Smooth muscle cell (in vitro differentiated cells): ENCODE results near the gene NUP35. TPM values are rescaled to one million over a fixed set of nuclear protein-coding genes. Genes with fewer than 3 reads are reported as not detected.

Source experiments
- DNase-seq: peaks from one replicate; lab custom pipeline; 2025; ENCODE audit not compliant: unreplicated experiment; lab: John Stamatoyannopoulos, UW
- H2AFZ ChIP-seq: fragments of 200-600 bp; sonication (generic); 2 replicates; pipeline ENCODE4 v1.6.0; 2016; ENCODE audit warnings: antibody characterized with exemption, low read depth, mild to moderate bottlenecking
- H3F3A ChIP-seq: fragments of 200-600 bp; sonication (generic); 2 replicates; pipeline ENCODE4 v1.6.0; 2017; ENCODE audit warnings: antibody characterized with exemption, low read depth
- H3K27ac ChIP-seq: fragments of 200-600 bp; sonication (generic); 2 replicates; pipeline ENCODE4 v1.5.1; 2016; ENCODE audit warnings: low read depth, mild to moderate bottlenecking
- H3K27me3 ChIP-seq: fragments of 200-600 bp; sonication (generic); 2 replicates; pipeline ENCODE4 v1.6.1; 2016; ENCODE audit warnings: low read depth, mild to moderate bottlenecking
- H3K36me3 ChIP-seq: fragments of 200-600 bp; sonication (generic); 2 replicates; pipeline ENCODE4 v1.5.1; 2016; ENCODE audit warnings: low read depth
- H3K4me1 ChIP-seq: fragments of 200-600 bp; sonication (generic); 2 replicates; pipeline ENCODE4 v1.5.1; 2016; ENCODE audit warnings: low read depth
- H3K4me2 ChIP-seq: fragments of 200-600 bp; sonication (generic); 2 replicates; pipeline ENCODE4 v1.6.0; 2016; ENCODE audit warnings: mild to moderate bottlenecking
- H3K4me3 ChIP-seq: fragments of 200-600 bp; sonication (generic); 2 replicates; pipeline ENCODE4 v1.5.1; 2016; ENCODE audit warnings: mild to moderate bottlenecking
- H3K79me2 ChIP-seq: fragments of 200-600 bp; sonication (generic); 2 replicates; pipeline ENCODE4 v1.6.0; 2016; ENCODE audit warnings: low read depth, mild to moderate bottlenecking
- H3K9ac ChIP-seq: fragments of 200-600 bp; sonication (generic); 2 replicates; pipeline ENCODE4 v1.6.0; 2016; ENCODE audit warnings: low read depth
- H3K9me3 ChIP-seq: fragments of 200-600 bp; sonication (generic); replicated peaks from 2 replicates; pipeline ENCODE4 v1.5.1; 2016; ENCODE audit warnings: low read depth
- H4K20me1 ChIP-seq: fragments of 200-600 bp; sonication (generic); 2 replicates; pipeline ENCODE4 v1.6.0; 2016; ENCODE audit warnings: low read depth
- WGBS: methylation state at CpG from one replicate; pipeline ENCODE4 v1.1.7; 2016; ENCODE audit warnings: low lambda C conversion rate; 5-methylcytosine and 5-hydroxymethylcytosine counted together
- polyA plus RNA-seq: library from polyadenylated mRNA; unstranded; fragments of >200 nt; fragmentation: Nextera tagmentation; extraction: Ambion mirVana; gene quantifications from 2 replicates; pipeline ENCODE4 v1.2.1, GENCODE V29; 2016
- total RNA-seq: library from RNA; depleted of rRNA; stranded (reverse); fragments of >200 nt; gene quantifications from 2 replicates; pipeline ENCODE4 v1.2.3, GENCODE V29; 2014
- TF ChIP-seq, protein P1 (sequence below): fragments of 200-600 bp; sonication (generic); IDR thresholded peaks from 2 replicates; pipeline ENCODE4 v1.5.1; 2017; ENCODE audit warnings: borderline replicate concordance, mild to moderate bottlenecking, antibody characterized with exemption; ENCODE audit not compliant: insufficient read depth, poor library complexity, severe bottlenecking

The NUP35 gene
- total and polyA plus RNA-seq, 2 experiments from 2014 or later = 3.5 to 14.1 TPM

DNA sequence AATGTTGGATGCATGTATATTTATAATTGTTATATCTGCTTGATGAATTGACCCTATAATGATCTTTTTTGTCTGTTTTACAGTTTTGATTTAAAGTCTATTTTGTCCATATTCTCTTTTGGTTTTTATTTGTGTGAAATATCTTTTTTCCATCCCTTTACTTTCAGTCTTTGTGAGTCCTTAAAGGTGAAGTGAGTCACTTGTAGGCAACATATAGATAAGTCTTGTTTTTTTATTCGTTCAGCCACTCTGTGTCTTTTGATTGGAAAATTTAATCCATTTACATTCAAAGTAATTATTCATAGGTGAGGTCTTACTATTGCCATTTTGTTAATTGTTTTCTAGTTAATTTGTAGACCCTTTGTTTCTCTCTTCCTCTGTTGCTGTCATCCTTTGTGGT is 62.5 kb downstream of the NUP35 start:
- Histone ChIP-seq H3F3A (no peaks in the 10 kb centered on the region), H3K27ac (no peak overlapping the region), H3K4me2 (no peak overlapping the region), H2AFZ (no peak overlapping the region), H3K27me3 (no peaks in the 10 kb centered on the region), H3K79me2 (no peaks in the 10 kb centered on the region), H3K9me3 (peaks cover 6% of the 10 kb centered on the region), H3K9ac (no peak overlapping the region), H3K4me1 (no peaks in the 10 kb centered on the region), H3K36me3 (peaks cover 18% of the 10 kb centered on the region), H3K4me3 (no peak overlapping the region), H4K20me1 (no peaks in the 10 kb centered on the region)
- WGBS = 88% methylated on average over 1 of the region's 1 CpG
- TF ChIP-seq, protein P1, sequence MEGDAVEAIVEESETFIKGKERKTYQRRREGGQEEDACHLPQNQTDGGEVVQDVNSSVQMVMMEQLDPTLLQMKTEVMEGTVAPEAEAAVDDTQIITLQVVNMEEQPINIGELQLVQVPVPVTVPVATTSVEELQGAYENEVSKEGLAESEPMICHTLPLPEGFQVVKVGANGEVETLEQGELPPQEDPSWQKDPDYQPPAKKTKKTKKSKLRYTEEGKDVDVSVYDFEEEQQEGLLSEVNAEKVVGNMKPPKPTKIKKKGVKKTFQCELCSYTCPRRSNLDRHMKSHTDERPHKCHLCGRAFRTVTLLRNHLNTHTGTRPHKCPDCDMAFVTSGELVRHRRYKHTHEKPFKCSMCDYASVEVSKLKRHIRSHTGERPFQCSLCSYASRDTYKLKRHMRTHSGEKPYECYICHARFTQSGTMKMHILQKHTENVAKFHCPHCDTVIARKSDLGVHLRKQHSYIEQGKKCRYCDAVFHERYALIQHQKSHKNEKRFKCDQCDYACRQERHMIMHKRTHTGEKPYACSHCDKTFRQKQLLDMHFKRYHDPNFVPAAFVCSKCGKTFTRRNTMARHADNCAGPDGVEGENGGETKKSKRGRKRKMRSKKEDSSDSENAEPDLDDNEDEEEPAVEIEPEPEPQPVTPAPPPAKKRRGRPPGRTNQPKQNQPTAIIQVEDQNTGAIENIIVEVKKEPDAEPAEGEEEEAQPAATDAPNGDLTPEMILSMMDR = no peak
- no peak for DNase-seq

DNA sequence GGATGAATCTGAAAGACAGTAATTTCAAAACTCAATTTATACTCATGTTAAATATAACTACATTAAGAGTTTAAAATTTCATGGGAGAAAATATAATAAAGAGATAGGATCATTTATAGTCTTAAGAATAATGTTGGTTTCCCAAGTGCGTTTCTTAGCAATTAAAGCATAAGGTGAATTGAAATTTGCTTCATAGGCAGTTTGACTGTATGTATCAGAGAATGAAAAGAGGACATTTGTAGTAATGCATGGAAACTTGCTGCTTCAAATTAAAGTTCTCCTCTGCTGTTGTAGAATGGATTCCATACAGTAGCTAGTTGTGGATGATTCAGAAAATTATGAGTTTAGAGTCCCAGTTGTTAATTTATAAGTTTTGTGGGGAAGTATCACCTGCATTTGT is 68.1 kb downstream of the NUP35 start:
- 100% methylated on average over 1 of the region's 1 CpG for WGBS

DNA sequence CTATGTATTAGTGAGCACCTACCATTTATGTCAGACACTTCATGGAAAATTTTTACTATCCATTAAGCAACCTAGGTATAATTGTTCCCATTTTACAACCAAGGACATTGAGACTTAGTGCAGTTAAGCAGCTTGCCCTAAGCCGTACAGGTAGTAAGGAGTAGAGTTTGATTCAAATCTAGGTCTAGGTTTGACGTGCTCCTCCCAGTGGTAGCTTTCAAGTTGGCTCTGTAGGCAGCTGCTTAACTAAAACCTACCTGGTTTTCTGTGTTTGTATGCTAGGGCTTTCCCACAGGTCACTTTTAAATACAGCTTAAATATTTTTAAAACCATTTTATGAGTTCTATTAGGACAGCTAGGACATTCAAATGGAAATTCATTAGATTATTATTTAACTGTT is 69.7 kb downstream of the NUP35 start:
- no peak for DNase-seq
- TF ChIP-seq, protein P1 = no peak
- no peaks in the 10 kb centered on the region for H3K36me3 ChIP-seq
- H3K4me2 ChIP-seq = no peak overlapping the region
- no peaks in the 10 kb centered on the region for H4K20me1 ChIP-seq
- no peak overlapping the region for H3K9ac ChIP-seq
- no peaks in the 10 kb centered on the region for H3K9me3 ChIP-seq
- no peaks in the 10 kb centered on the region for H3F3A ChIP-seq
- no peak overlapping the region for H3K4me3 ChIP-seq
- no peaks in the 10 kb centered on the region for H3K27me3 ChIP-seq
- H2AFZ ChIP-seq = no peak overlapping the region
- no peak overlapping the region for H3K27ac ChIP-seq
- no peaks in the 10 kb centered on the region for H3K79me2 ChIP-seq
- H3K4me1 ChIP-seq = no peaks in the 10 kb centered on the region
- 89% methylated on average over 2 of the region's 2 CpGs for WGBS

More for the DNA sequence above, 68.1 kb downstream of the NUP35 start:
- TF ChIP-seq, protein P1 = no peak
- Histone ChIP-seq H3K27me3 (no peaks in the 10 kb centered on the region), H3K36me3 (no peaks in the 10 kb centered on the region), H3K79me2 (no peaks in the 10 kb centered on the region), H2AFZ (no peak overlapping the region), H3F3A (no peaks in the 10 kb centered on the region), H3K27ac (no peak overlapping the region), H3K4me2 (no peak overlapping the region), H3K4me1 (no peaks in the 10 kb centered on the region), H4K20me1 (no peaks in the 10 kb centered on the region), H3K9ac (no peak overlapping the region), H3K4me3 (no peak overlapping the region), H3K9me3 (no peaks in the 10 kb centered on the region)
- no peak for DNase-seq

DNA sequence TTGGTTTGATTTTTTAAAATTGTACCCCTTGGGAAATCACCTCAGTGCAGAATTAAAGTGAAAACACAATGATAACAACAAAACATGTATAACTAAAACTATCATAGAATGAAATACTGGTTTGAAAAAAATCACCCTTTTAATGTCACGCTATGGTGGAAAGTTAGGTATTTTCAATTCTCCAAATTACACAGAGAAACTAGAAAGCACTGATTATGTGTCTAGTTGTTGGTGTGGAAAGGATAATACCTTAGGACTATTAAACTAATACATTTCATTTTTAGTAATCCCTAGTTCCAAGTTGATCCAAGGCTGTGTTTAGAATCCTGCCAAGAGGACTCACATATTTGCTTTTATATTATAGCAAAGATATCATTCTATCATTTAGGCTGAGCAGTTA is 71.2 kb downstream of the NUP35 start:
- Histone ChIP-seq H3K27me3 (no peaks in the 10 kb centered on the region), H4K20me1 (no peaks in the 10 kb centered on the region), H3K27ac (no peak overlapping the region), H3K4me2 (no peak overlapping the region), H3K36me3 (no peaks in the 10 kb centered on the region), H2AFZ (no peak overlapping the region), H3K4me3 (no peak overlapping the region), H3K4me1 (no peaks in the 10 kb centered on the region), H3K9ac (no peak overlapping the region), H3K79me2 (no peaks in the 10 kb centered on the region), H3K9me3 (no peaks in the 10 kb centered on the region), H3F3A (no peaks in the 10 kb centered on the region)
- TF ChIP-seq, protein P1 = no peak
- 100% methylated on average over 1 of the region's 1 CpG for WGBS
- DNase-seq = no peak
